Left lung (tissue), 10 donors: ENCODE results near the gene USP31. TPM values are rescaled to one million over a fixed set of nuclear protein-coding genes. Genes with fewer than 3 reads are reported as not detected.

Experiments
- ATAC-seq: fragments of 200-7000 bp; cut with Tn5 transposase; one replicate; pipeline ENCODE4 v1.9.1; 2020; ENCODE audit warnings: moderate library complexity
- DNase-seq, 4 donors: peaks; one replicate each; pipeline ENCODE4 v3.0.0-alpha.2; 2013 to 2020
- H3K27ac ChIP-seq, 2 donors: fragments of 200-600 bp; sonication (generic) in 1 of 2; one replicate each; pipeline versions ENCODE4 v1.5.0 to v1.8.0; 2020 to 2021
- H3K27me3 ChIP-seq, 2 donors: fragments of 200-600 bp; sonication (generic) in 1 of 2; one replicate each; pipeline versions ENCODE4 v1.5.0 to v1.8.0; 2020 to 2021
- H3K36me3 ChIP-seq, 2 donors: fragments of 200-600 bp; sonication (generic) in 1 of 2; one replicate each; pipeline versions ENCODE4 v1.5.0 to v1.8.0; 2020 to 2021
- H3K4me1 ChIP-seq, 2 donors: fragments of 200-600 bp; one replicate each; pipeline ENCODE4 v1.8.0; 2021
- H3K4me3 ChIP-seq, 2 donors: fragments of 200-600 bp; sonication (generic) in 1 of 2; one replicate each; pipeline versions ENCODE4 v1.5.0 to v1.8.0; 2020 to 2021; ENCODE audit warnings: mild to moderate bottlenecking in 1 of 2
- H3K9me3 ChIP-seq, 2 donors: fragments of 200-600 bp; sonication (generic) in 1 of 2; one replicate each; pipeline versions ENCODE4 v1.5.0 to v1.8.0; 2020 to 2021
- intact Hi-C, 2 donors: fragments of 100-400 bp; cut with DNase I; formaldehyde crosslinking; loops; one replicate each; pipeline versions ENCODE4 v1.11.2 to v1.14.2; 2022
- polyA plus RNA-seq, 6 donors: library from polyadenylated mRNA; unstranded; fragments of 120-200 nt; gene quantifications; one replicate each; pipeline ENCODE4 v1.2.1, GENCODE V29; 2013; ENCODE audit not compliant: insufficient read length in 6 of 6
- total RNA-seq, 2 donors: library from RNA; stranded (reverse); fragmentation: NEBNext Ultra II Directional; extraction: Animal tissue kit (Norgen Biotek cat#: 25700); gene quantifications; one replicate each; pipeline ENCODE4 v1.2.1, GENCODE V29; 2021
- TF ChIP-seq, protein P1 (sequence below), 2 donors: fragments of 200-600 bp; sonication (generic) in 1 of 2; IDR thresholded peaks; one replicate each; pipeline versions ENCODE4 v1.5.0 to v1.8.0; 2021; ENCODE audit warnings: antibody characterized with exemption in 2 of 2
- donor health status: DM: no; HTN: yes; CAD: no.
- donor health status: DM: no; HTN: no; CAD: no.

USP31 gene
- total and polyA plus RNA-seq, 8 donors: 8.7 to 17.7 (median 9.8) TPM

DNA sequence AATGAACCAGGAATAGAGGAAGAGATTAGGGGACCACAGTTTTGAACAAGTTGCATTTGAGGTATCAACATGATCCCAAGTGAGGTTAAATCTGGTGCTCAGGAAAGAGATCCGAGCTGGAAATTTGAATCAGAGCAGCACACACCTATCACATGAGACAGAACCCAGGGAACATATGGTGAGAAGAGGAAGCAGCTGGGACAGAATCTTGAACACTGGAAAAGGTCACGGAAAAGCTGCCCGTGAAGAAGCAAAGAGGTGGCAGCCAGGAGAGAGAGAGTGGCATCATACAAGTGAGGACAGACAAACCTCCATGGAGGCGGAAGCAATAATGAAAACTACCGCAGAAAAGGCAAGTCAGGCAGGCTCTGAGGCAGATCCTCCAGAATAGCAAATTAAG lies 36.1 kb downstream of the USP31 start:
- no peak overlapping the region for H3K4me3 ChIP-seq
- ATAC-seq (no peak), DNase-seq (no peak)
- intact Hi-C loops: no loop called here
- H3K4me1 ChIP-seq: no peaks in the 10 kb centered on the region
- no peaks in the 10 kb centered on the region for H3K27me3 ChIP-seq
- H3K27ac ChIP-seq: no peak overlapping the region
- H3K36me3 ChIP-seq: no peaks in the 10 kb centered on the region
- no peaks in the 10 kb centered on the region for H3K9me3 ChIP-seq
- TF ChIP-seq, protein P1, sequence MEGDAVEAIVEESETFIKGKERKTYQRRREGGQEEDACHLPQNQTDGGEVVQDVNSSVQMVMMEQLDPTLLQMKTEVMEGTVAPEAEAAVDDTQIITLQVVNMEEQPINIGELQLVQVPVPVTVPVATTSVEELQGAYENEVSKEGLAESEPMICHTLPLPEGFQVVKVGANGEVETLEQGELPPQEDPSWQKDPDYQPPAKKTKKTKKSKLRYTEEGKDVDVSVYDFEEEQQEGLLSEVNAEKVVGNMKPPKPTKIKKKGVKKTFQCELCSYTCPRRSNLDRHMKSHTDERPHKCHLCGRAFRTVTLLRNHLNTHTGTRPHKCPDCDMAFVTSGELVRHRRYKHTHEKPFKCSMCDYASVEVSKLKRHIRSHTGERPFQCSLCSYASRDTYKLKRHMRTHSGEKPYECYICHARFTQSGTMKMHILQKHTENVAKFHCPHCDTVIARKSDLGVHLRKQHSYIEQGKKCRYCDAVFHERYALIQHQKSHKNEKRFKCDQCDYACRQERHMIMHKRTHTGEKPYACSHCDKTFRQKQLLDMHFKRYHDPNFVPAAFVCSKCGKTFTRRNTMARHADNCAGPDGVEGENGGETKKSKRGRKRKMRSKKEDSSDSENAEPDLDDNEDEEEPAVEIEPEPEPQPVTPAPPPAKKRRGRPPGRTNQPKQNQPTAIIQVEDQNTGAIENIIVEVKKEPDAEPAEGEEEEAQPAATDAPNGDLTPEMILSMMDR (IDR thresholded peaks at IDR 0.05): no peak

DNA sequence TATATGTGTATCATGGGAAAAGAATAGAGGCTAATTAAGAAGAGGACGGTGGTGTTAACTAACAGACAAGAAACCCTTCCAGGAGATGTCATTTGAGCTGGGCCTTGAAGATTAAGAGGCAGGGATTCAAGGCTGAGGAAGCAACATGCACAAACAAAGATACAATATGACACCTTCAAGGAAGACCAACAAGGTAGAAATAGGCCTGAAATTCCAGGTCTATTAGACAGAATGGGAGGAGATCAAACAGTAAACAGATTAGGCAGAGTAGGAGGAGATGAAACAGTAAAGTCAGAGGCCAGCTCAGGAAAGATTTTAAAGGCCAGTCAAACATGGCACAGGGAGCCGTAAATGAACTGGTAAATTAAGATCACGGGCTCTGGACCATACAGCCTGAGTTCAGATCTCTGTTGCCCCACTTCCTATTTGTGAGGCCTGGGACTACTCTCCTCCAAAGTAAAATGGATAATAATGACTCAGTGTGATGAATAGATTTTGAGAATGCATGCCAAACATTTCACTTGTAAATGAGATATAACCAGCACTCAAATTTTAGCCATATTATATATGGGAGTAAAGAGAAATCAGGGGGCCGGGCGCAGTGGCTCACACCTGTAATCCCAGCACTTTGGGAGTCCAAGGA lies 38.9 kb downstream of the USP31 start:
- intact Hi-C loops: no loop called here
- Histone ChIP-seq H3K36me3 (peaks cover 0 to 11% of the 10 kb centered on the region in 2 donors), H3K27me3 (no peaks in the 10 kb centered on the region), H3K9me3 (no peaks in the 10 kb centered on the region), H3K27ac (no peak overlapping the region), H3K4me3 (no peak overlapping the region), H3K4me1 (peaks cover 0 to 4% of the 10 kb centered on the region in 2 donors)
- ATAC-seq: no peak
- no peak for DNase-seq
- TF ChIP-seq, protein P1 (IDR thresholded peaks at IDR 0.05): no peak

GRCh38 chr16:23107936-23108335 lies 41.3 kb downstream of the USP31 start:
- H3K36me3 ChIP-seq: peaks cover 0 to 17% of the 10 kb centered on the region in 2 donors
- intact Hi-C loops: no loop called here
- DNase-seq (no peak), ATAC-seq (no peak)
- H3K27ac ChIP-seq: no peak overlapping the region
- H3K4me1 ChIP-seq: peaks cover 0 to 4% of the 10 kb centered on the region in 2 donors
- TF ChIP-seq, protein P1 (IDR thresholded peaks at IDR 0.05): no peak
- no peaks in the 10 kb centered on the region for H3K27me3 ChIP-seq
- H3K4me3 ChIP-seq: no peak overlapping the region
- no peaks in the 10 kb centered on the region for H3K9me3 ChIP-seq

- Histone ChIP-seq H3K36me3 (peaks cover 0 to 17% of the 10 kb centered on the region in 2 donors), H3K4me3 (no peak overlapping the region), H3K9me3 (no peaks in the 10 kb centered on the region), H3K27me3 (no peaks in the 10 kb centered on the region), H3K4me1 (peaks cover 0 to 4% of the 10 kb centered on the region in 2 donors), H3K27ac (no peak overlapping the region)
- DNase-seq: no peak
- intact Hi-C loops: no loop called here
- ATAC-seq: no peak
- TF ChIP-seq, protein P1 (IDR thresholded peaks at IDR 0.05): no peak
These were observed 42.1 kb downstream of the USP31 start for GRCh38 chr16:23107117-23107516.

GRCh38 chr16:23105309-23105708 lies 43.9 kb downstream of the USP31 start:
- DNase-seq (no peak), ATAC-seq (no peak)
- intact Hi-C loops: no loop called here
- H3K27me3 ChIP-seq: no peaks in the 10 kb centered on the region
- no peak overlapping the region for H3K4me3 ChIP-seq
- TF ChIP-seq, protein P1 (IDR thresholded peaks at IDR 0.05): no peak
- peaks cover 0 to 33% of the 10 kb centered on the region in 2 donors for H3K36me3 ChIP-seq
- no peaks in the 10 kb centered on the region for H3K9me3 ChIP-seq
- no peak overlapping the region for H3K27ac ChIP-seq
- peaks cover 0 to 4% of the 10 kb centered on the region in 2 donors for H3K4me1 ChIP-seq
